ENCODE results near the gene LCE1D. TPM values are rescaled to one million over a fixed set of nuclear protein-coding genes. Genes with fewer than 3 reads are reported as not detected.

Gene LCE1D
- total RNA-seq, 1 experiment from 2014 or later, result not detected

DNA sequence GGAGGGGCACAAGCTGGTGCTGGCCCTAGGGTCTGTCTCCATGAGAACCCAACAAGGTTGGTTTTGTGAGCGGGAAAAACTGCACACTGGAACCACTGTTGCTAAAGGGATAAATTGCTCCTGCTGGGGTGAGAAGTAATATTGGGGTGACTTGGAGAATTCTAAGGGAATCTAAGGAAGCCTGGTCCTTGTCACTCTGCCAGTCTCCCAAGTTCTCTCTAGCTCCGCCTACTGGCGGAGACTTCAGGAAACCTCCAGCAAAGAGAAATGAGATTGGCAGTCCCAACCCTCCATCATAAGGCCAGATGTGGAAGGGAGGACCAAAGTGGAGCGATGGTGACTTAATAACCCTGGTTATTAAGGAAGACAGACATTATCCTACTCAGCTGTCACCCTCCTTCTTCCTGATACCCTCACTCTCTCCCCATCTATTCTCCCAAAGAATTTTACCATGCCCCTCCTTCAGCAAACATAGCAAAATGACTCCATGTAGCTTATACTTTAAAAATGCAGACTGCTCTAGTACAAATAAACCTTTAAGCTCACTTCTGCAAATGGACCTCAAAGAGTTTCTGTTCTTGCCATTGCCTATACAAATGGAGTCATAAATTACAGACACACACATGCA lies 18.9 kb upstream of the LCE1D start:
- Histone ChIP-seq H3K9ac (ENCODE audit: extremely low read depth, insufficient read length, low read length) (no peak overlapping the region), H3K23me2 (ENCODE audit: insufficient read length, low read depth, low read length, poor library complexity, severe bottlenecking) (no peaks in the 10 kb centered on the region), H3K27me3 (ENCODE audit: insufficient read depth, low read length) (no peaks in the 10 kb centered on the region), H3K79me1 (ENCODE audit: insufficient read depth, low read depth, low read length, poor library complexity, severe bottlenecking) (no peaks in the 10 kb centered on the region), H3K4me1 (ENCODE audit: insufficient read depth, low read length) (no peaks in the 10 kb centered on the region), H2BK120ac (ENCODE audit: low read depth, low read length, poor library complexity, severe bottlenecking) (no peak overlapping the region), H2BK5ac (ENCODE audit: insufficient read length, low read length) (no peak overlapping the region), H4K91ac (ENCODE audit: insufficient read length, low read depth, low read length) (no peak overlapping the region), H4K5ac (ENCODE audit: insufficient read length, low read depth, low read length) (no peak overlapping the region), H2BK15ac (ENCODE audit: low read depth, low read length) (no peak overlapping the region), H2BK12ac (ENCODE audit: insufficient read length, low read depth, low read length) (no peak overlapping the region), H3T11ph (ENCODE audit: low read length) (no peak overlapping the region), H3K56ac (ENCODE audit: insufficient read length, low read depth, low read length) (no peak overlapping the region), H3K79me2 (ENCODE audit: insufficient read depth, low read length) (no peaks in the 10 kb centered on the region), H4K20me1 (ENCODE audit: control insufficient read depth, insufficient read depth, insufficient read length) (no peaks in the 10 kb centered on the region), H3K9me3 (ENCODE audit: control insufficient read depth, low read depth, low read length) (peaks cover 61% of the 10 kb centered on the region), H3K27ac (ENCODE audit: insufficient read length, low read depth, low read length) (no peak overlapping the region), H2AK5ac (ENCODE audit: insufficient read length, low read length) (no peak overlapping the region), H2AFZ (ENCODE audit: low read length) (no peak overlapping the region), H4K8ac (replicated peaks; ENCODE audit: insufficient read length, low read depth, low read length) (no peak overlapping the region), H3K4me2 (ENCODE audit: insufficient read depth, insufficient read length, low read length) (no peak overlapping the region), H2BK20ac (ENCODE audit: low read depth, low read length, poor library complexity, severe bottlenecking) (no peak overlapping the region), H3K23ac (ENCODE audit: insufficient read length, low read depth, low read length) (no peak overlapping the region), H3K18ac (ENCODE audit: insufficient read length, low read depth, low read length) (no peak overlapping the region), H3K14ac (ENCODE audit: insufficient read depth, low read length) (no peak overlapping the region), H3K4ac (ENCODE audit: low read depth, low read length) (no peak overlapping the region)
- Mint-ChIP-seq H3K36me3 (ENCODE audit: insufficient read depth in 1 of 3, low read depth in 3 of 3) (peaks cover 5 to 26% (median 17%) of the 10 kb centered on the region in 3 experiments), H3K9me3 (peaks cover 83 to 91% of the 10 kb centered on the region in 2 experiments), H3K4me1 (no peaks in the 10 kb centered on the region), H3K27me3 (ENCODE audit: low read depth) (no peaks in the 10 kb centered on the region; the same call in 1 of the 2 replicates), H3K4me3 (no peak overlapping the region), H3K27ac (no peak overlapping the region)
- WGBS (ENCODE audit: extremely low coverage, insufficient read length, low lambda C conversion rate), result no CpG with 5 or more reads among the region's 4 CpGs
- TF ChIP-seq, protein P1, sequence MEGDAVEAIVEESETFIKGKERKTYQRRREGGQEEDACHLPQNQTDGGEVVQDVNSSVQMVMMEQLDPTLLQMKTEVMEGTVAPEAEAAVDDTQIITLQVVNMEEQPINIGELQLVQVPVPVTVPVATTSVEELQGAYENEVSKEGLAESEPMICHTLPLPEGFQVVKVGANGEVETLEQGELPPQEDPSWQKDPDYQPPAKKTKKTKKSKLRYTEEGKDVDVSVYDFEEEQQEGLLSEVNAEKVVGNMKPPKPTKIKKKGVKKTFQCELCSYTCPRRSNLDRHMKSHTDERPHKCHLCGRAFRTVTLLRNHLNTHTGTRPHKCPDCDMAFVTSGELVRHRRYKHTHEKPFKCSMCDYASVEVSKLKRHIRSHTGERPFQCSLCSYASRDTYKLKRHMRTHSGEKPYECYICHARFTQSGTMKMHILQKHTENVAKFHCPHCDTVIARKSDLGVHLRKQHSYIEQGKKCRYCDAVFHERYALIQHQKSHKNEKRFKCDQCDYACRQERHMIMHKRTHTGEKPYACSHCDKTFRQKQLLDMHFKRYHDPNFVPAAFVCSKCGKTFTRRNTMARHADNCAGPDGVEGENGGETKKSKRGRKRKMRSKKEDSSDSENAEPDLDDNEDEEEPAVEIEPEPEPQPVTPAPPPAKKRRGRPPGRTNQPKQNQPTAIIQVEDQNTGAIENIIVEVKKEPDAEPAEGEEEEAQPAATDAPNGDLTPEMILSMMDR (conservative IDR thresholded peaks at IDR 0.05), result no peak
- DNase-seq, result no peak
